HCT116 (cell line): Measurements from ENCODE around the gene ASB3.

Source experiments
- ATF3 ChIP-seq: IDR thresholded peaks from 2 replicates; pipeline ENCODE4 v1.6.1; 2012
- CEBPB ChIP-seq: IDR thresholded peaks from 2 replicates; pipeline ENCODE4 v1.6.1; 2012; ENCODE audit warnings: low read depth
- CTCF ChIP-seq, 3 experiments: fragments of 200-600 bp in 1 of 3; sonication (generic) in 1 of 3; IDR thresholded peaks in 2 of 3; conservative IDR thresholded peaks in 1 of 3; 2 replicates each; pipeline ENCODE4 v1.5.1; 2012 to 2017; ENCODE audit warnings: low read depth in 2 of 3, low read length in 2 of 3, antibody characterized with exemption in 1 of 3, borderline replicate concordance in 1 of 3, control low read depth in 1 of 3, mild to moderate bottlenecking in 1 of 3, mixed read lengths in 1 of 3, mixed run types in 1 of 3, moderate library complexity in 1 of 3; ENCODE audit not compliant: insufficient read depth in 1 of 3
- EZH2 ChIP-seq: fragments of 200-600 bp; sonication (generic); IDR thresholded peaks from 2 replicates; pipeline ENCODE4 v1.6.1; 2017; ENCODE audit warnings: antibody characterized with exemption, mixed run types
- POLR2A ChIP-seq: IDR thresholded peaks from 2 replicates; pipeline ENCODE4 v1.7.0; 2011; ENCODE audit warnings: borderline replicate concordance; ENCODE audit not compliant: insufficient read depth, insufficient read length; ENCODE audit errors: extremely low read depth
- POLR2AphosphoS5 ChIP-seq: IDR thresholded peaks from 2 replicates; pipeline ENCODE4 v1.6.1; 2011; ENCODE audit warnings: mild to moderate bottlenecking, low read depth, low read length, moderate library complexity
- REST ChIP-seq: IDR thresholded peaks from 2 replicates; pipeline ENCODE4 v1.6.1; 2012; ENCODE audit warnings: low read depth
- SIN3A ChIP-seq: IDR thresholded peaks from 2 replicates; pipeline ENCODE4 v1.6.1; 2012; ENCODE audit warnings: low read depth
- SP1 ChIP-seq: IDR thresholded peaks from 2 replicates; pipeline ENCODE4 v1.6.1; 2012; ENCODE audit warnings: low read depth
- SRF ChIP-seq: IDR thresholded peaks from 2 replicates; pipeline ENCODE4 v1.6.1; 2012; ENCODE audit warnings: low read depth
- TCF7L2 ChIP-seq: IDR thresholded peaks from 2 replicates; pipeline ENCODE4 v1.7.0; 2011; ENCODE audit warnings: borderline replicate concordance, inconsistent platforms; ENCODE audit not compliant: insufficient read depth, insufficient read length; ENCODE audit errors: extremely low read depth
- ZNF274 ChIP-seq: fragments of 200-500 bp; sonication (Bioruptor generic); IDR thresholded peaks from 2 replicates; pipeline ENCODE4 v1.6.1; 2014; ENCODE audit warnings: mild to moderate bottlenecking, low read depth, low read length, inconsistent platforms

- TF ChIP-seq CTCF (IDR thresholded peaks at IDR 0.05 in 2 of 3, conservative IDR thresholded peaks at IDR 0.05 in 1 of 3; ENCODE audit: borderline replicate concordance in 1 of 3, insufficient read depth in 1 of 3, low read depth in 2 of 3, low read length in 2 of 3) (no peak), POLR2A (no peak), TCF7L2 (no peak), POLR2AphosphoS5 (no peak), EZH2 (no peak), SRF (no peak), REST (no peak), CEBPB (no peak), SIN3A (no peak), ATF3 (no peak), ZNF274 (no peak), SP1 (no peak)
These were observed 6.7 kb downstream of the ASB3 start for GRCh38 chr2:53780056-53780455.
